ENCODE data around the gene TXNRD1. TPM values are rescaled to one million over a fixed set of nuclear protein-coding genes. Genes with fewer than 3 reads are reported as not detected.
A peak's percentile ranks its signal among the peaks of the same experiment; 100 is the strongest.

The TXNRD1 gene
- total RNA-seq, 1 donor from 2014 or later = 98.0 TPM

DNA sequence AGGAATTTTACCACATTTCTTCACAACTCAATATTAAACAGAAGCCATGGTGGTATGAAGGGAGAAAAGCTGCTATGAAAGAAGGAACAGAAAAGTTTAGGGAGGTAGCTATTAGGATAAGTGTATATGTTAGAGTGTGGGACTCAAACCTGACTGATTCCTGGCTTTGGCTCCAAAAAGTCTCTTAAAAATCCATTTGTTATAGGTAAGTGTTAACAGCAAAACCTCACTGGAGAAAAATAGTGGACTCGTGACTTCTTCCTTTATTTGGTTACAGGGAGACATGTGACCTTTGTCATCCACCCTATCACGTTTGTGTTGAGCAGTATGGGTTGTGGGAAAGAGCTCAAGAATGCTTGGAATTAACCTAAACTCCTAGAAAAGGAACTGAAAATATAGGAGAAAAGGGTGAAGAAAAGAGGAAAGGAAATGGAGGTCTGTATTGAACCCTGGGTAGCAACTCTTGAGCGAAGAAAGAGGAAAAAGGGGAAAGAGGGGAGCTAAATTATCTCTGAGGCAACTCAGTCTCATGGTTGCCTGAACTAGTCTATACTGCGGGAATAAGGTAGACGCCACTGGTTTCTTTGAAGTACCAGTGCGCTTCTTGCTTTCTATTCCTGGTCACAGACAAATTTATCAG lies 84.4 kb downstream of the TXNRD1 start:
- intact Hi-C loops (cut with micrococcal nuclease) = no loop called here
- H3K27ac ChIP-seq (replicated peaks) = no peak overlapping the region
- H3K36me3 ChIP-seq = peaks cover 7% of the 10 kb centered on the region
- H3K4me3 ChIP-seq = no peak overlapping the region
- TF ChIP-seq, protein P1, sequence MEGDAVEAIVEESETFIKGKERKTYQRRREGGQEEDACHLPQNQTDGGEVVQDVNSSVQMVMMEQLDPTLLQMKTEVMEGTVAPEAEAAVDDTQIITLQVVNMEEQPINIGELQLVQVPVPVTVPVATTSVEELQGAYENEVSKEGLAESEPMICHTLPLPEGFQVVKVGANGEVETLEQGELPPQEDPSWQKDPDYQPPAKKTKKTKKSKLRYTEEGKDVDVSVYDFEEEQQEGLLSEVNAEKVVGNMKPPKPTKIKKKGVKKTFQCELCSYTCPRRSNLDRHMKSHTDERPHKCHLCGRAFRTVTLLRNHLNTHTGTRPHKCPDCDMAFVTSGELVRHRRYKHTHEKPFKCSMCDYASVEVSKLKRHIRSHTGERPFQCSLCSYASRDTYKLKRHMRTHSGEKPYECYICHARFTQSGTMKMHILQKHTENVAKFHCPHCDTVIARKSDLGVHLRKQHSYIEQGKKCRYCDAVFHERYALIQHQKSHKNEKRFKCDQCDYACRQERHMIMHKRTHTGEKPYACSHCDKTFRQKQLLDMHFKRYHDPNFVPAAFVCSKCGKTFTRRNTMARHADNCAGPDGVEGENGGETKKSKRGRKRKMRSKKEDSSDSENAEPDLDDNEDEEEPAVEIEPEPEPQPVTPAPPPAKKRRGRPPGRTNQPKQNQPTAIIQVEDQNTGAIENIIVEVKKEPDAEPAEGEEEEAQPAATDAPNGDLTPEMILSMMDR (IDR thresholded peaks at IDR 0.05; ENCODE audit: borderline replicate concordance) = no peak
- no peak for DNase-seq
- H3K9me3 ChIP-seq (replicated peaks) = no peaks in the 10 kb centered on the region
- peaks cover 85% of the 10 kb centered on the region for H3K4me1 ChIP-seq
- no peaks in the 10 kb centered on the region for H3K27me3 ChIP-seq (ENCODE audit: low read depth)

DNA sequence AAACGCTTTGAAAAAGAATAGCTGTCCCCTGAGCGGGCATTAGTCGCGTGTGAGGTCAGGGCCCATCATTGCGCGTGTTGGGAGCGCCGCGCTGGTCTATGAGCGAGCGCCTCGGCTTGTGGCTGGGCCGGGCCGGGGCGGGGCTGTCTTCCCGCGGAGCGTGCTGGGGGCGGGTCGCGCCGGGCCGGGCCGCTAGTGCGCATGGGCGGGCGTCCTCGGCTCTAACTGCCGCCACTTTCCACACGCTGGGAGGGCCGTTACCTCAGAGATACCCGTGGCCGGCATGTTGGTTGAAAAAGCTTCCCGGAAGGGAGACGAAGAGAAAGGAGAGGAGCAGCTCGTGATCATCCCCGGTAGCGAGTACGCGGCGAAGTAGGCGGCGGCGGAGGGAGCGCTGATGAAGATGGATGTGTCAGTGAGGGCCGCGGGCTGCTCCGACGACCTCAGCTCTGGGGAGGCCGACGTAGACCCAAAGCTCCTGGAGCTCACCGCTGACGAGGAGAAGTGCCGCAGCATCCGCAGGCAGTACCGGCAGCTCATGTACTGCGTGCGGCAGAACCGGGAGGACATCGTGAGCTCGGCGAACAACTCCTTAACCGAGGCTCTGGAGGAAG lies 88.1 kb downstream of the TXNRD1 start, which contains the start of gene EID3:
EID3 (plus strand) TSS at position 202 of the 614 bp plus-strand sequence; CDS start at position 398, 196 bp downstream.
- no peaks in the 10 kb centered on the region for H3K27me3 ChIP-seq (ENCODE audit: low read depth)
- peak; percentile 93 for DNase-seq
- peak within 1 kb of the TSS; percentile 80 for H3K27ac ChIP-seq (replicated peaks)
- peaks cover 3% of the 10 kb centered on the region for H3K36me3 ChIP-seq
- H3K9me3 ChIP-seq (replicated peaks) = no peaks in the 10 kb centered on the region
- TF ChIP-seq, protein P1 (IDR thresholded peaks at IDR 0.05; ENCODE audit: borderline replicate concordance) = no peak
- peaks cover 82% of the 10 kb centered on the region for H3K4me1 ChIP-seq
- intact Hi-C loops (cut with micrococcal nuclease) = no loop called here
- peak within 1 kb of the TSS; percentile 70 for H3K4me3 ChIP-seq

DNA sequence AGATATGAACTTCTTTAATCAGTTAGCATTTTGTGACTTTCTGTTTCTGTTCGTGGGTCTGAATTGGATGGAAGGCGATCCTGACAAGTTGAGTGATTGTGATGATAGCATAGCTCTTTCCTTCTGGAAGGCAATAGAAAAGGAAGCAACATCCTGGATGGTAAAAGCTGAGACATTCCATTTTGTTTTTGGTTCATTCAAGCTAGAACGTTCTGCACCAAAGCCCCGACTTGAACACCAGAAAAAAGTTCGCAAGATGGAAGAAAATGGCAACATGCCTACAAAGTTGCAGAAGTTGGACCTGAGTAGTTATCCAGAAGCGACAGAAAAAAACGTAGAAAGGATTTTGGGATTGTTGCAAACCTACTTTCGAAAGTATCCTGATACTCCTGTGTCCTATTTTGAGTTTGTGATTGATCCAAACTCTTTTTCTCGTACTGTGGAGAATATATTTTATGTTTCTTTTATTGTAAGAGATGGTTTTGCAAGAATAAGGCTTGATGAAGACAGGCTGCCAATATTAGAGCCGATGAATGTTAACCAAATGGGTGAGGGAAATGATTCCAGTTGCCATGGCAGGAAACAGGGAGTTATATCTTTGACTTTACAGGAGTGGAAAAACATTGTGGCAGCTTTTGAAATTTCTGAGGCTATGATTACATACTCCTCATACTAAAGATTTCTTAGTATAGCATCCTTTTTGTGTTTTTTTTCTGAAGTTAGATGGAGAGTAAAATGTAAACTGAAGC lies 88.9 kb downstream of the TXNRD1 start:
- H3K27ac ChIP-seq (replicated peaks) = peak overlapping the region; percentile 80
- no peaks in the 10 kb centered on the region for H3K36me3 ChIP-seq
- DNase-seq = no peak
- no peaks in the 10 kb centered on the region for H3K27me3 ChIP-seq (ENCODE audit: low read depth)
- H3K4me1 ChIP-seq = peaks cover 78% of the 10 kb centered on the region
- intact Hi-C loops (cut with micrococcal nuclease) = no loop called here
- H3K9me3 ChIP-seq (replicated peaks) = no peaks in the 10 kb centered on the region
- H3K4me3 ChIP-seq = peak overlapping the region; percentile 70
- TF ChIP-seq, protein P1 (IDR thresholded peaks at IDR 0.05; ENCODE audit: borderline replicate concordance) = no peak

DNA sequence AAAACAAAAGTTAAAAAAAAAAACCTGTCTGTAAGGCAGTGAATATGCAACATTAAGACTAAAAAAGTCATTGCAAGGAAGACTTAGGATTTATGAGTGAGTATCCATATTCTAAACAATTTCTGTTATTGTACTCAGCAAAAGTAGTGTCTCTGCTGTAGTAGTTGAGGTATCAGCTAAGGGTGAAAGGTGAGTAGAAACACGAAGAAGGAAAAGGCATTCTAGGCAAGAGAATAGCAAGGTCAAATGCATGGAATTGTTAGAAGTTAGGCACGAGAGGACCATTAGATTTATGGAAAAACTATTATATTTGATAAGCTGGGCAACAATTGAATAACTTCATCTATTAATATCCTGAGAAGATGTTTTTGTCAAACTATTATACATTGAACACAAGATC lies 89.8 kb downstream of the TXNRD1 start:
- no peak overlapping the region for H3K27ac ChIP-seq (replicated peaks)
- no peak overlapping the region for H3K4me3 ChIP-seq
- TF ChIP-seq, protein P1 (IDR thresholded peaks at IDR 0.05; ENCODE audit: borderline replicate concordance) = no peak
- no peaks in the 10 kb centered on the region for H3K36me3 ChIP-seq
- H3K9me3 ChIP-seq (replicated peaks) = no peaks in the 10 kb centered on the region
- peaks cover 69% of the 10 kb centered on the region for H3K4me1 ChIP-seq
- no peak for DNase-seq
- H3K27me3 ChIP-seq (ENCODE audit: low read depth) = no peaks in the 10 kb centered on the region
- intact Hi-C loops (cut with micrococcal nuclease) = no loop called here

DNA sequence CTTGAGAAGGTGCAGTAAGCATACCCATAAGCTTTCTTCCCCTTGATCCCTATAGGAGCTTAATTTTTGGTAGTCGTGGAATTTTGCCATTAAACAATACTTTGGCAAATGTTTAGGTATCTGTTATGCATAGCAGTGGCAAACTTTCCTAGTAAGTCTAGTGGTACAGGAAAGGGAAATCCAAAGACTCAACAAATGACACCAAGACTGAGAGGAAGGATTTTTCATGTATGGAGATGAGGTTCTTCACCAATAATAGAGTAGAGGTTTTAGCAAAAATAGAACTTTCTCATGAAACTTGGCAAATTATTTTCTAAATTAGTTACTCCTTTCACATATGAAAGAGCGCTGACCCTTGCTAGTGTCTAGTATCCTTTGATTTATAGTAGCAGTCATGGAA lies 90.8 kb downstream of the TXNRD1 start:
- TF ChIP-seq, protein P1 (IDR thresholded peaks at IDR 0.05; ENCODE audit: borderline replicate concordance) = no peak
- H3K27me3 ChIP-seq (ENCODE audit: low read depth) = no peaks in the 10 kb centered on the region
- H3K4me1 ChIP-seq = peaks cover 70% of the 10 kb centered on the region
- no peaks in the 10 kb centered on the region for H3K9me3 ChIP-seq (replicated peaks)
- H3K4me3 ChIP-seq = no peak overlapping the region
- peaks cover 6% of the 10 kb centered on the region for H3K36me3 ChIP-seq
- DNase-seq = no peak
- intact Hi-C loops (cut with micrococcal nuclease) = no loop called here
- H3K27ac ChIP-seq (replicated peaks) = no peak overlapping the region
